GM23248 (cell line): ENCODE results near the gene GPC3. TPM values are rescaled to one million over a fixed set of nuclear protein-coding genes. Genes with fewer than 3 reads are reported as not detected.

Source experiments
- DNase-seq: peaks from one replicate; pipeline ENCODE4 v3.0.0-alpha.2; 2015
- H2AFZ ChIP-seq: fragments of 200-600 bp; sonication (generic); 2 replicates; pipeline ENCODE4 v1.6.1; 2016; ENCODE audit warnings: antibody characterized with exemption
- H3F3A ChIP-seq: fragments of 200-600 bp; sonication (generic); 2 replicates; pipeline ENCODE4 v1.6.1; 2016; ENCODE audit warnings: mild to moderate bottlenecking, antibody characterized with exemption, mixed run types; ENCODE audit not compliant: insufficient read depth
- H3K27ac ChIP-seq: fragments of 200-600 bp; sonication (generic); 2 replicates; pipeline ENCODE4 v1.5.1; 2016; ENCODE audit warnings: mild to moderate bottlenecking
- H3K27me3 ChIP-seq: fragments of 200-600 bp; sonication (generic); replicated peaks from 2 replicates; pipeline ENCODE4 v1.6.1; 2016; ENCODE audit warnings: mild to moderate bottlenecking; ENCODE audit not compliant: insufficient read depth
- H3K36me3 ChIP-seq: fragments of 200-600 bp; sonication (generic); 2 replicates; pipeline ENCODE4 v1.6.1; 2016; ENCODE audit warnings: low read depth, mild to moderate bottlenecking
- H3K4me1 ChIP-seq: fragments of 200-600 bp; sonication (generic); 2 replicates; pipeline ENCODE4 v1.6.1; 2016; ENCODE audit warnings: mild to moderate bottlenecking; ENCODE audit not compliant: insufficient read depth
- H3K4me2 ChIP-seq: fragments of 200-600 bp; sonication (generic); one replicate; pipeline ENCODE4 v1.6.1; 2016; ENCODE audit warnings: mild to moderate bottlenecking; ENCODE audit not compliant: unreplicated experiment
- H3K4me3 ChIP-seq: fragments of 200-600 bp; sonication (generic); 2 replicates; pipeline ENCODE4 v1.5.1; 2016; ENCODE audit warnings: mild to moderate bottlenecking
- H3K79me2 ChIP-seq: fragments of 200-600 bp; sonication (generic); 2 replicates; pipeline ENCODE4 v1.6.1; 2016; ENCODE audit warnings: mild to moderate bottlenecking; ENCODE audit not compliant: insufficient read depth
- H3K9ac ChIP-seq: fragments of 200-600 bp; sonication (generic); 2 replicates; pipeline ENCODE4 v1.6.1; 2016; ENCODE audit warnings: mild to moderate bottlenecking
- H3K9me2 ChIP-seq: fragments of 200-600 bp; sonication (generic); 2 replicates; pipeline ENCODE4 v1.6.1; 2016; ENCODE audit warnings: mixed run types, mild to moderate bottlenecking, moderate library complexity; ENCODE audit not compliant: insufficient read depth
- H3K9me3 ChIP-seq: fragments of 200-600 bp; sonication (generic); one replicate; pipeline ENCODE4 v1.6.1; 2017; ENCODE audit warnings: low read depth
- H4K20me1 ChIP-seq: fragments of 200-600 bp; sonication (generic); 2 replicates; pipeline ENCODE4 v1.6.0; 2016; ENCODE audit not compliant: insufficient read depth
- EZH2 ChIP-seq: fragments of 200-600 bp; sonication (generic); IDR thresholded peaks from 2 replicates; pipeline ENCODE4 v1.6.1; 2018; ENCODE audit warnings: antibody characterized with exemption, mild to moderate bottlenecking; ENCODE audit not compliant: insufficient read depth, poor library complexity, severe bottlenecking
- EZH2phosphoT487 ChIP-seq: fragments of 200-600 bp; sonication (generic); IDR thresholded peaks from 2 replicates; pipeline ENCODE4 v1.6.1; 2018; ENCODE audit warnings: antibody characterized with exemption, moderate library complexity, mild to moderate bottlenecking, low read depth; ENCODE audit not compliant: insufficient read depth
- WGBS, 2 experiments: methylation state at CpG; one replicate each; pipeline ENCODE4 v1.1.6; 2015 to 2017; ENCODE audit warnings: low lambda C conversion rate in 2 of 2, low coverage in 1 of 2; ENCODE audit errors: missing lambda C conversion rate in 2 of 2; 5-methylcytosine and 5-hydroxymethylcytosine counted together
- in situ Hi-C: fragments of 300-500 bp; cut with MboI; formaldehyde crosslinking; loops from 2 replicates; pipeline ENCODE4 v1.15.0; 2020
- polyA plus RNA-seq: library from polyadenylated mRNA; unstranded; fragments of >200 nt; fragmentation: Nextera tagmentation; extraction: Ambion mirVana; gene quantifications from 2 replicates; pipeline ENCODE4 v1.2.1, GENCODE V29; 2016
- total RNA-seq: library from RNA; depleted of rRNA; stranded (reverse); fragments of >200 nt; shearing (Covaris generic); gene quantifications from 2 replicates; pipeline ENCODE4 v1.2.3, GENCODE V29; 2014

The GPC3 gene
- total and polyA plus RNA-seq, 2 experiments from 2014 or later, result not detected

DNA sequence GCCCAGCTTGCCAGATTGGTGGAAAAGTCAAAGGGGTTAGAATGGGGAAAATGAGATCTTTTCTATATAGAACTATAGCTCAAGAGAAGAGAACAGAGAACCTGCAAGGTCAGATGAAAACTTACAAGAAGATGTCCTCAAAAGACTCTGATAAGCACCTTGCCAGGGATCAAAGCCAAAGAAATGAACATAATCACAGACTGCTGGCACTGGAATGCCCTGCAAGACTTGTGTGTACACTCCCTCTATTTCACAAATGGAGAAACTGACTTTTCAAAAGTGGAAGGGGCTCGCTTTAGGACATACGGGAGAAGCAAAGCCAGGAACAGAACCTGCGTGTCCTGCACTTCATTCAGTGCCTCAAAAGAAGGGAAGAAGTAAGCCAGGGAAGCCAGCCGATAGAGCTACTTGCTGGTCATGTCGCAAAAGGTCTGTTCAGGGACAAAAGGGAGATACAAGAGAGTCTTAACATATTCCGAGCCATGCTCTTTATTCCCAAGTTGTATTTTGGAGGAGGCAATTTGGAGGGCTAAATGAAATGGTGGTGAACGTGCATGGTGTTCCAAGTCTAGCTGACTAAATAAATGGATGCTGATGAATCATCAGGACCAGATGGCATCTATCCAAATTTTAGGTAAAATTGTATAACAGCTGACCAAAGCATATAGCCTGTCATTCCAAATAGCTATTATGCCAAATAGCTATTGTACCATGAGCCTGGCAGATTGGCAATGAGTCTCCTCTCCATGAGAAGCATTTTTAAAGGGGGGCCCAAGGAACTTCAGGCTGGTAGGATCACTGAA is 394.5 kb downstream of the GPC3 start:
- Histone ChIP-seq H3K4me1 (peaks cover 8% of the 10 kb centered on the region), H3F3A (no peaks in the 10 kb centered on the region), H3K79me2 (no peaks in the 10 kb centered on the region), H3K9ac (no peak overlapping the region), H3K9me3 (no peaks in the 10 kb centered on the region), H3K4me2 (no peak overlapping the region), H4K20me1 (no peaks in the 10 kb centered on the region), H3K27ac (no peak overlapping the region), H3K4me3 (no peak overlapping the region), H3K9me2 (no peaks in the 10 kb centered on the region), H2AFZ (no peak overlapping the region), H3K36me3 (no peaks in the 10 kb centered on the region), H3K27me3 (no peaks in the 10 kb centered on the region)
- DNase-seq, result peak; percentile 14
- no peak for TF ChIP-seq EZH2phosphoT487
- TF ChIP-seq EZH2, result no peak
- 81 to 83% methylated on average over 7 of the region's 7 CpGs for WGBS, 2 experiments
- in situ Hi-C loops, result no loop called here

DNA sequence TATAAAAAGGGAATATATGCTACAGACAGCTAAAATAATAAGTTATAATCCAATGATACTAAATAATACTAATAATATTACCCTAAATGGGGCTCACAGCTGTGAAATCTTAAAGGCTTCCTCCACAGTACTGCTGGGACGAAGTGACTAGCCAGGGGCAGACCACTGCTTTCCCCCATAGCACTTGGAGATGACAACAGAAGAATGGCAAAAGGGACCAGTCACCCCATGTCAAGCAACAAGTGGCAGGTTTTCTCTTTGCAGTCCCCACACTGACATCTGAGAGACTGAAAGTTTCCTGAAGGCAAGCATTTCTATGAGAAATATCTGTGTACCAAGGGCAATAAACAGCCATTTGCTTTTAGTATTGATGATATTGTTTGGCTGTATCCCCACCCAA is 396.6 kb downstream of the GPC3 start:
- Histone ChIP-seq H3K4me3 (no peak overlapping the region), H3K27ac (no peak overlapping the region), H3K9ac (no peak overlapping the region), H3K27me3 (no peaks in the 10 kb centered on the region), H3K9me3 (no peaks in the 10 kb centered on the region), H3K4me1 (peaks cover 8% of the 10 kb centered on the region), H4K20me1 (no peaks in the 10 kb centered on the region), H2AFZ (no peak overlapping the region), H3K79me2 (no peaks in the 10 kb centered on the region), H3F3A (no peaks in the 10 kb centered on the region), H3K36me3 (no peaks in the 10 kb centered on the region), H3K4me2 (no peak overlapping the region), H3K9me2 (no peaks in the 10 kb centered on the region)
- DNase-seq, result no peak
- TF ChIP-seq EZH2phosphoT487, result no peak
- no peak for TF ChIP-seq EZH2
- in situ Hi-C loops, result no loop called here
- 80 to 100% methylated on average over 1 of the region's 1 CpG for WGBS, 2 experiments

- no peaks in the 10 kb centered on the region for H3K9me3 ChIP-seq
- H3K9ac ChIP-seq, result no peak overlapping the region
- no peaks in the 10 kb centered on the region for H3F3A ChIP-seq
- in situ Hi-C loops, result no loop called here
- H3K79me2 ChIP-seq, result no peaks in the 10 kb centered on the region
- H3K36me3 ChIP-seq, result no peaks in the 10 kb centered on the region
- H4K20me1 ChIP-seq, result no peaks in the 10 kb centered on the region
- no peaks in the 10 kb centered on the region for H3K27me3 ChIP-seq
- no peak for TF ChIP-seq EZH2phosphoT487
- no peak for TF ChIP-seq EZH2
- no peak overlapping the region for H2AFZ ChIP-seq
- 74 to 78% methylated on average over 4 of the region's 4 CpGs for whole genome bisulfite sequencing, 2 experiments
- H3K9me2 ChIP-seq, result no peaks in the 10 kb centered on the region
- no peak overlapping the region for H3K4me2 ChIP-seq
- H3K27ac ChIP-seq, result no peak overlapping the region
- H3K4me1 ChIP-seq, result peaks cover 8% of the 10 kb centered on the region
- DNase-seq, result no peak
- H3K4me3 ChIP-seq, result no peak overlapping the region
Measured at GRCh38 chrX:133587818-133588217, 397.6 kb downstream of the GPC3 start.

GRCh38 chrX:133587071-133587470 is 398.3 kb downstream of the GPC3 start:
- 79 to 84% methylated on average over 4 of the region's 4 CpGs for WGBS, 2 experiments
- H3K9me3 ChIP-seq, result no peaks in the 10 kb centered on the region
- no peak overlapping the region for H3K4me2 ChIP-seq
- H4K20me1 ChIP-seq, result no peaks in the 10 kb centered on the region
- peaks cover 8% of the 10 kb centered on the region for H3K4me1 ChIP-seq
- H3K79me2 ChIP-seq, result no peaks in the 10 kb centered on the region
- no peak for TF ChIP-seq EZH2
- DNase-seq, result no peak
- H3K9ac ChIP-seq, result no peak overlapping the region
- no peak overlapping the region for H2AFZ ChIP-seq
- no peak overlapping the region for H3K27ac ChIP-seq
- in situ Hi-C loops, result no loop called here
- H3K4me3 ChIP-seq, result no peak overlapping the region
- no peaks in the 10 kb centered on the region for H3K27me3 ChIP-seq
- no peaks in the 10 kb centered on the region for H3K9me2 ChIP-seq
- H3K36me3 ChIP-seq, result no peaks in the 10 kb centered on the region
- no peaks in the 10 kb centered on the region for H3F3A ChIP-seq
